GM21447 (cell line): ENCODE measurements around the gene SYNJ2.

ENCODE experiments used
- ATAC-seq: cut with Tn5 transposase; IDR thresholded peaks from one replicate; pipeline ENCODE4 v1.9.1; 2021; ENCODE audit not compliant: unreplicated experiment

Gene SYNJ2

GRCh38 chr6:157996201-157996712 lies 14.6 kb downstream of the SYNJ2 start:
- ATAC-seq, result no peak

DNA sequence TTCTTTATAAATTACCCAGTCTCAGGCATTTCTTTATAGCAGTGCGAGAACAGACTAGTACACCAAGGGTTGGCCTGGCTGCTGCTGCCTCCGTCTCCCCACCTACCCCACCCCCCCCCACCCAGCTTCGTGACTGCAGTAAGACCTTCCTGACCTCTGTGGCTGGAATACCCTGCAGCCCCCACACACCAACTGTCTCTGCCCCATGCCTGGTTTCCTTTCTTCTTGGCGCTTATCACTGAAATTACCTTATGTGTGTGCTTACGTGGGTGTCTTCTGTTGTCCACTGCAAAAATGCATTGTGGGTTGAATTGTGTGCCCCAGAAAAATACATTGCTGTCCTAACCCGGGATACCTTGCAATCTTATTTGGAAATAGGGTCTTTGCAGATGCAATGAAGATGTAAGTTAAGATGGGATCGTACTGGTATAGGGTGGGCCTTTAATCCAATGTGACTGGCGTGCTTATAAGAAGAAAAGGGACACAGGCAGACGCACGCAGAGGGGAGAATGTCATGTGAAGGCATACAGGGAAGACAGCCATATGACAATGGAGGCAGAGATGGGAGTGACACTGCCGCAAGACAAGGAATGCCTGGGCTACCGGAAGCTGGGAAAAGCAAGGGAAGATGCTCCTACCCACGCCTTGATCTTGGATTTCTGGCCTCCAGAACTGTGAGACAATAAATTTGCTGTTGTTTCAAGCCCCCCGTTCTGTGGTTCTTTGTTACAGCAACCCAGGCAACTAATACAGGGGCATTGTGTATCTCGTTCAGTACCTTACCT lies 15.4 kb downstream of the SYNJ2 start:
- no peak for ATAC-seq

- no peak for ATAC-seq
Observed at GRCh38 chr6:157997893-157998608, 16.4 kb downstream of the SYNJ2 start.

DNA sequence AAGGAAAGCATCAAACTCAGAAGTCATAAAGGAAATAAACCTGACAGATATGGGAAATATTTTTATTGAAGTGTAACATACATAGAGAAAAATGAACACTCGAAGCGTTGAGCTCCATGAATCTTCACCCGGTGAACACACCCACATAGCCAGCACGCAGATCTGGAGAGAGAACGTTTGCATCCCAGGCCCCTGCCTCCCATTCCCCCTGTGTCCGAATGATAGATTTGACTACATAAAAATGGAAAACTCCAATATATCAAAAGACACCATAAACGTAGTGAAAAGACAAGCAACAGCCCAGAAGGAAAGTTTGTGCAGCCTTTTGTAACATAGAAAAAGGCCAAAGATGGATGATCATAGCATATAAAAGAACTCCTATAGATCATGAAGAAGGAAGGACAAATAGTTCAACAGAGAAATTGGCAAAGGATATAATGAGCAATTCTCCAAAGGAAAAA lies 17.1 kb downstream of the SYNJ2 start:
- no peak for ATAC-seq

GRCh38 chr6:157999168-158000051 lies 17.7 kb downstream of the SYNJ2 start:
- ATAC-seq, result no peak

DNA sequence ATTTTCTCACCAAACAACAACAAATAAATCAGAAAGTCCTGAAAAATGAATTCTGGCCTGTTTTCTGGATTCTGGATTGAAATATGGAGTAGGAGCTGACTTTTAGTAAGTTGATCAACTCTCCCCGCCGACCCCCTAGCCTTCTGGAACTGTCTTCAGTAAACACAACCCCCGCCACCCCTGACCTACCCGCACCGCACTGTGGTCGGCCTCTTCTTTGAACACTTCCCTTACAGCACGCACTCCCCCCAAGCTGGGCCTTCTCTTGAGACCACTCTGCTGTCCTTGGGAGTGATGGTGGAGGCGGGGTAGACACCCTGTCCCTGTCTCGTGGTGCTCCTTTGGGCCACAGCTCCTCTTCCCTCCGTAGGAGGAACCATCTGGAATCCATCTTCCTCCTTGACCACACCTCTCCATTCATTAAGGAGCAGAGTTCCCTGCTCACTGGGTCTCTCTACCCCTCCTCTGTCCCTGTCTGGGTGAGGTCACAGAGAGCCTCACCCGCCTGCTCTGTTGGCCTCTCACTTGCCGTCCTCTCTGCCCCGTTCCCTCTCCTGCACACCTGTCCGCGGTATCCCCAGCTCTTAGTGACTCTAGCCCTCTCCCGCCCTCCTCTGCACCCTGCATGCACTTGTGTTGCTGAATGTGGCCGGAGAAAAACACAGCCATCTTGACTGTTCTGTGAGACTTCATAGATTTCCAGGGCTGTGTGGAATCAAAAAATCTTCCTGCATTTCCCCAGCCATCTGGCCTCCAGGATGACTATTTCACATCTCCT lies 19.1 kb downstream of the SYNJ2 start:
- ATAC-seq, result no peak

- no peak for ATAC-seq
Observed at GRCh38 chr6:158002249-158002950, 20.7 kb downstream of the SYNJ2 start.

DNA sequence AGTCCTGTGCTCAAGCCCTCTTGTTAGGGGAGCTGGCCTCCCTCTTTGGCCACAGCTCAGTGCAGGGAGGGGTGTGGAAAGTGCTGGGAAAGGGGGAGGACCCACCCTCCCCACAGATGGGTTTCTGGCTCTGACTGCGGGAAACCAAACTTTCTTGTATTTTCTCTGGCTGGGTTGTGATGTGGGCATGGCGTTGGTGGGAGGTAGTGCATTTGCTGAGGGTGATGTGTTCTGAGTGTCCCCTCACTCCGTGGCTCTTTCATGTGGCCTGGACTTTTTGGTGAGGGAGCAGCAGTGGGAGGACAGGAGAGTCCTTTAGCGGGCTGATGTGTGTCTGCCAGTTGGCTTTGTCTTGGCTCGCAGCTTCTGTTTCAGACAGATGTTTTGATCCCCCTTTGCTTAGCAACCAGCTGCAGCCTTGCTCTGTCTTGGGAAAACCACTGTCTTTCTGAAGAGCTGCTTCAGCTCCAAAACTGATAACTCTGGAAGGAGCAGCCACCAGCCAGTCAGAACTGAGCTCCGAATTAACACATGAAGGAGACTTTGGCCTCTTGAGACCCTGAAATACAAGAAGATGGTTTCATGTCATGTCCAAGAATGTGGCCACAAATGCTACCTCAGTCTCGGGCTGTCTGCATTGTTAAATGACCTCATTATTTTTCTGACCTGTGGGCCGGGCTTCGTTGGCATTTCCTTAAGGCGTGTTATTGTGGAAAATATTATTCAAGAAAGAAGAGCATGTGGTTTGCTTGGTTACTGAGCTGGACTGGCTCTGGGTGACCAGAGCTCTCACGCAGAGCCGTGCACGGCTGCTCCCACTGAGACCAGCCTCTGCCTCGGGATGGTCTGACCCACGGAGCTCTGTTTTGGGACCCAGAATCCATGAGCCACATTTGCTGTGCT lies 21.5 kb downstream of the SYNJ2 start:
- ATAC-seq, result no peak

GRCh38 chr6:158003910-158004700 lies 22.4 kb downstream of the SYNJ2 start:
- no peak for ATAC-seq

- ATAC-seq, result no peak
Observed at GRCh38 chr6:158004701-158005095, 23.0 kb downstream of the SYNJ2 start.

DNA sequence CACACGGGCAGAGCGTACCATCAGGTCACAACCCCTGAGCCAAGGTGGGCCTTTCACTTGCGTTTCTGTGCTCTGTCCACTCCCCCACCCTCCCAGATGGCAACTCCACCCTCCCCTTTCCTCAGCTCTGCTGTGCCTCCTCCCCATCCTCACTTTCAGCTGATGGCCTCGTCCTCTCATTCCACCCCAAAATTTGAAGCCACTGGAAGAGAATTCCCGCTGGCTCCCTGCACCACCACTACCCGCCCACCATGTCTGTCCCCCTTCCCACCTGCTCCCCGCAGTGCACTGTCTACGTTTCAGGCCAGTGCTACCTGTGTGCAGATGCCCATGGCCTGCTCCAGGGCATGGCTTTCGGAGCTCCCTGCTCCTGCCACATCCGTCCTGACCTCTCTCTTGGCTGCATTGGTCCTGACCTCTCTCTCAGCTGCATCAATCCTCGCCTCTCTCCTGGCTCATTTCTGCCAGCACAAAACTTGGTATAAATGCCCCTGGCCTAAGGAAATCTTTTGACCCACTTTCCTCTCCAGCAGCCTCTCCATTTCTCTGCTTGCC lies 24.0 kb downstream of the SYNJ2 start:
- ATAC-seq, result no peak

GRCh38 chr6:158006331-158006730 lies 24.7 kb downstream of the SYNJ2 start:
- ATAC-seq, result no peak

DNA sequence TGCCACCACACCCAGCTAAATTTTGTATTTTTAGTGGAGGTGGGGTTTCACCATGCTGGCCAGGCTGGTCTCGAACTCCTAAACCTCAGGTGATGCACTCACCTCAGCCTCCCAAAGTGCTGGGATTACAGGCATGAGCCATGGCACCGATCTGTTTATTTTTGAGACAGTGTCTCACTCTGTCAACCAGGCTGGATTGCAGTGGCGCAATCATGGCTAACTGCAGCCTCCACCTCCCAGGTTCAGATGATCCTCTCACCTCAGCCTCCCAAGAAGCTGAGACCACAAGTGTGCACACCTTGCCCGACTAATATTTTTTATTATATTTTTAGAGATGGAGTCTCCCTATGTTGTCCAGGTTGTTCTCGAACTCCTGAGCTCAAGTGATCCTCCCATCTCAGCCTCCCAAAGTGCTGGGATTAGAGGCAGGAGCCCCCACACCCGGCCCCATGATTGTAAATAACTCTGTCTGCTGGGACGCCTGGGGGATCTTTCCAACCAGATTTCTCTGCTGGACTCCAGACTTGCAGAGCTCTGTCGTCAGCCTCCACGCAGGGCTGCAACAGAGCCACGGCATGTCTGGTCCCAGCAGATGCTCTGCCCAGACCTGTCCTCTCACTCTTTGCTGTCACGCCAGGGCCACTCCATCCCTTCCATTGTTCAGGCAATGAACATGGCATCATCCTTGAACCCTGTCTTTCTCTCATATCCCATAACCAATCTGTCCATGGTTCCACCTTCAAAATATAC lies 25.3 kb downstream of the SYNJ2 start:
- no peak for ATAC-seq

DNA sequence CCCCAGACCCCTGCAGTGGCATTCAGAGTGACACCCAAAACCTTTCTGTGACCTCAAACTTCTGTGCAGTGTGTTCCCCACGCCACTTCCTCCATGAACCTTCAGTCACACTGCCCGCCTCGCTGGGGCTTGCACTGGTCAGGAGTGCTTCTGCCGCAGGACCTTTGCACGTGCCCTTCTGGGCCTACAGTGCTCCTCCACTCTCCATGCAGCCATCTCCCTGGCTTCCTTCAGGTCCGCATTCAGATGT lies 27.1 kb downstream of the SYNJ2 start:
- ATAC-seq, result no peak

DNA sequence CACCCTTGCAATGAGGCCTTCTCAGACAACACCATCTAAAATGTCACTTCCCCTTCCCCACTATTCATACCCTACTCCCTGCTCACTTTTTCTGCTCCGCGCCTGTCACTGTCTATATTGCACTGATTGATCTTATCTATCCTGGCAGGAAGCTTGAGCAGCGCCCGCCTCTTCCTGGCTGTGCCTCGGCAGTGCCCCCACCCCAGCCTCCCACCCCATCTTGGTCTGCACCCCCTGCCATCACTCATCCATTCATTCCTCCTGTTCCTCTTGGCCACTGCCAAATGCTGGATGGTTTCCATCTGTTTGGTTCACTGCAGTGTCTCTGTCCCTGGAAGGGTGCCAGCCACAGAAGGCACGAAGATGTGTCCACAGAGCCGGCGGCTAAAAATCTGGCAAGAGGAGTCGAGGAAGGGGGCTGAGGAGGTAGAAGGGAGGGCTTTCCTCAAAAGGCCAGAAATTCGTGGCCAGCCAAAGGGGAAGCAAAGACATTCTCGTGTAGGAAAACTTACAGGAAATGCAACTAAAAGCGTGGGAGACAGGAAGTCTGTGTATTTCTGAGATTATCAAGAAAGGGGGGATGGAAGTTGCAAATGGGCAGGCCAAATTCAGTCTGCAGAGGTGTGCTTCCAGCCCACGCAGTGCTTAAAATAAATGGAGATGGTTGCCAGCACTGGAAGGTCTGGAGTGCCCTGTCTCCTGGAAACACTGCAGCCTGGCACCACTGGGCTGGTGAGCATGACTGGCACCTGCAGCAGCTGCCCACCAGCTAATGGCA lies 27.6 kb downstream of the SYNJ2 start:
- ATAC-seq, result no peak

- ATAC-seq, result no peak
Observed at GRCh38 chr6:158009935-158010585, 28.4 kb downstream of the SYNJ2 start.
